H9 (cell line): ENCODE measurements around the gene STIMATE. TPM values are rescaled to one million over a fixed set of nuclear protein-coding genes. Genes with fewer than 3 reads are reported as not detected.

Experiments
- DNase-seq: peaks from one replicate; pipeline ENCODE4 v3.0.0-alpha.2; 2017
- H2AFZ ChIP-seq: one replicate; pipeline ENCODE4 v1.6.1; 2013; ENCODE audit warnings: mild to moderate bottlenecking, low read length, control low read depth, moderate library complexity
- H2AK5ac ChIP-seq: 2 replicates; pipeline ENCODE4 v1.6.1; 2013; ENCODE audit warnings: low read length, control low read depth, mixed read lengths; ENCODE audit not compliant: insufficient read length
- H2BK120ac ChIP-seq: one replicate; pipeline ENCODE4 v1.6.1; 2013; ENCODE audit warnings: low read depth, mild to moderate bottlenecking, low read length, control low read depth, inconsistent platforms; ENCODE audit not compliant: poor library complexity, severe bottlenecking
- H2BK12ac ChIP-seq: 2 replicates; pipeline ENCODE4 v1.6.1; 2013; ENCODE audit warnings: low read length, control low read depth, mixed read lengths, low read depth; ENCODE audit not compliant: insufficient read length
- H2BK15ac ChIP-seq: 2 replicates; pipeline ENCODE4 v1.6.1; 2013; ENCODE audit warnings: low read depth, low read length, control low read depth
- H2BK20ac ChIP-seq: one replicate; pipeline ENCODE4 v1.6.1; 2013; ENCODE audit warnings: low read depth, mild to moderate bottlenecking, low read length, control low read depth, inconsistent platforms; ENCODE audit not compliant: poor library complexity, severe bottlenecking
- H2BK5ac ChIP-seq: 2 replicates; pipeline ENCODE4 v1.6.1; 2013; ENCODE audit warnings: low read length, control low read depth, mixed read lengths; ENCODE audit not compliant: insufficient read length
- H3K14ac ChIP-seq: 2 replicates; pipeline ENCODE4 v1.6.1; 2013; ENCODE audit warnings: low read length, control low read depth; ENCODE audit not compliant: insufficient read depth
- H3K18ac ChIP-seq: 2 replicates; pipeline ENCODE4 v1.6.1; 2013; ENCODE audit warnings: low read depth, mild to moderate bottlenecking, mixed read lengths, low read length, control low read depth; ENCODE audit not compliant: insufficient read length
- H3K23ac ChIP-seq: 2 replicates; pipeline ENCODE4 v1.6.1; 2013; ENCODE audit warnings: low read length, control low read depth, mixed read lengths, low read depth; ENCODE audit not compliant: insufficient read length
- H3K23me2 ChIP-seq: 2 replicates; pipeline ENCODE4 v1.6.1; 2013; ENCODE audit warnings: low read depth, mild to moderate bottlenecking, mixed read lengths, low read length, control low read depth; ENCODE audit not compliant: insufficient read length, poor library complexity, severe bottlenecking
- H3K27ac ChIP-seq: 2 replicates; pipeline ENCODE4 v1.5.1; 2013; ENCODE audit warnings: low read length, control low read depth, mixed read lengths, low read depth; ENCODE audit not compliant: insufficient read length
- H3K27me3 ChIP-seq: 2 replicates; pipeline ENCODE4 v1.6.1; 2013; ENCODE audit warnings: low read length, control low read depth, inconsistent platforms; ENCODE audit not compliant: insufficient read depth
- H3K4ac ChIP-seq: 2 replicates; pipeline ENCODE4 v1.6.1; 2013; ENCODE audit warnings: low read depth, mild to moderate bottlenecking, control low read depth, inconsistent platforms, low read length, moderate library complexity
- H3K4me1 ChIP-seq: 2 replicates; pipeline ENCODE4 v1.6.1; 2013; ENCODE audit warnings: low read length, control low read depth, inconsistent platforms; ENCODE audit not compliant: insufficient read depth
- H3K4me2 ChIP-seq: 2 replicates; pipeline ENCODE4 v1.6.1; 2013; ENCODE audit warnings: low read length, control low read depth, mixed read lengths; ENCODE audit not compliant: insufficient read length, insufficient read depth
- H3K56ac ChIP-seq: 2 replicates; pipeline ENCODE4 v1.6.1; 2013; ENCODE audit warnings: low read depth, mild to moderate bottlenecking, mixed read lengths, low read length, control low read depth; ENCODE audit not compliant: insufficient read length
- H3K79me1 ChIP-seq: 2 replicates; pipeline ENCODE4 v1.6.1; 2013; ENCODE audit warnings: low read depth, mild to moderate bottlenecking, moderate library complexity, low read length, control low read depth, inconsistent platforms; ENCODE audit not compliant: insufficient read depth, poor library complexity, severe bottlenecking
- H3K79me2 ChIP-seq: 2 replicates; pipeline ENCODE4 v1.6.1; 2013; ENCODE audit warnings: low read length, control low read depth, inconsistent platforms; ENCODE audit not compliant: insufficient read depth
- H3K9ac ChIP-seq: 2 replicates; pipeline ENCODE4 v1.6.1; 2013; ENCODE audit warnings: low read length, control low read depth, mixed read lengths; ENCODE audit not compliant: insufficient read length; ENCODE audit errors: extremely low read depth
- H3K9me3 ChIP-seq: one replicate; pipeline ENCODE4 v1.6.1; 2013; ENCODE audit warnings: low read depth, low read length, inconsistent platforms; ENCODE audit not compliant: control insufficient read depth
- H3T11ph ChIP-seq: one replicate; pipeline ENCODE4 v1.6.1; 2013; ENCODE audit warnings: mild to moderate bottlenecking, low read length, control low read depth, inconsistent platforms
- H4K20me1 ChIP-seq: one replicate; pipeline ENCODE4 v1.6.1; 2013; ENCODE audit not compliant: control insufficient read depth, insufficient read length, insufficient read depth
- H4K5ac ChIP-seq: 2 replicates; pipeline ENCODE4 v1.6.1; 2013; ENCODE audit warnings: low read depth, mild to moderate bottlenecking, mixed read lengths, low read length, control low read depth; ENCODE audit not compliant: insufficient read length
- H4K8ac ChIP-seq: replicated peaks from 2 replicates; pipeline ENCODE4 v1.6.1; 2013; ENCODE audit warnings: low read length, control low read depth, mixed read lengths, low read depth; ENCODE audit not compliant: insufficient read length
- H4K91ac ChIP-seq: 2 replicates; pipeline ENCODE4 v1.6.1; 2013; ENCODE audit warnings: low read depth, mild to moderate bottlenecking, moderate library complexity, mixed read lengths, low read length, control low read depth; ENCODE audit not compliant: insufficient read length
- H3K27ac Mint-ChIP-seq, 3 experiments: 2 replicates in 2 of 3; 3 replicates in 1 of 3; pipeline ENCODE4 v1.8.0; 2020 to 2021; ENCODE audit warnings: mixed read lengths in 3 of 3, mild to moderate bottlenecking in 1 of 3, moderate library complexity in 1 of 3
- H3K27me3 Mint-ChIP-seq: 2 replicates; pipeline ENCODE4 v1.8.0; 2021; ENCODE audit warnings: low read depth, mild to moderate bottlenecking, moderate library complexity, mixed read lengths
- H3K36me3 Mint-ChIP-seq, 3 experiments: 2 replicates in 2 of 3; 3 replicates in 1 of 3; pipeline ENCODE4 v1.8.0; 2020 to 2021; ENCODE audit warnings: low read depth in 3 of 3, mixed read lengths in 3 of 3; ENCODE audit not compliant: insufficient read depth in 1 of 3
- H3K4me1 Mint-ChIP-seq, 2 experiments: 2 replicates each; pipeline ENCODE4 v1.8.0; 2020; ENCODE audit warnings: mixed read lengths in 2 of 2
- H3K4me3 Mint-ChIP-seq, 2 experiments: 2 replicates in 1 of 2; 3 replicates in 1 of 2; pipeline ENCODE4 v1.8.0; 2020 to 2021; ENCODE audit warnings: mild to moderate bottlenecking in 2 of 2, mixed read lengths in 2 of 2, moderate library complexity in 1 of 2
- H3K9me3 Mint-ChIP-seq, 2 experiments: 2 replicates in 1 of 2; 3 replicates in 1 of 2; pipeline ENCODE4 v1.8.0; 2020; ENCODE audit warnings: mild to moderate bottlenecking in 2 of 2, mixed read lengths in 2 of 2, moderate library complexity in 1 of 2
- CTCF ChIP-seq: fragments of 200-600 bp; sonication (generic); conservative IDR thresholded peaks from 3 replicates; pipeline ENCODE4 v1.8.0; 2021; ENCODE audit warnings: antibody characterized with exemption, mild to moderate bottlenecking
- WGBS: extraction: QIAGEN DNeasy Blood & Tissue Kit; methylation state at CpG from one replicate; pipeline ENCODE4 v1.1.7; 2013; ENCODE audit warnings: missing lambda C conversion rate, low lambda C conversion rate, mixed read lengths; ENCODE audit not compliant: insufficient read length; ENCODE audit errors: extremely low coverage; 5-methylcytosine and 5-hydroxymethylcytosine counted together
- total RNA-seq: library from RNA; stranded (reverse); gene quantifications from 2 replicates; pipeline ENCODE4 v1.2.1, GENCODE V29; 2021

Gene STIMATE
- total RNA-seq, 1 experiment from 2014 or later, result 25.6 TPM

- H4K8ac ChIP-seq, result no peak overlapping the region
- H4K5ac ChIP-seq, result no peak overlapping the region
Observed at GRCh38 chr3:52891164-52891563, 6.2 kb downstream of the STIMATE start.

More at GRCh38 chr3:52891164-52891563, 6.2 kb downstream of the STIMATE start:
- H3K27ac ChIP-seq, result no peak overlapping the region
- H3K9me3 ChIP-seq, result no peaks in the 10 kb centered on the region
- H3K9me3 Mint-ChIP-seq, result no peaks in the 10 kb centered on the region
- no peak overlapping the region for H3K4ac ChIP-seq
- H2BK12ac ChIP-seq, result no peak overlapping the region
- no peak overlapping the region; a peak in 1 of 7 replicates for H3K27ac Mint-ChIP-seq
- no peak overlapping the region for H2AK5ac ChIP-seq
- no CpG with 5 or more reads among the region's 9 CpGs for WGBS
- no peak overlapping the region for H2BK120ac ChIP-seq
- H3K56ac ChIP-seq, result no peak overlapping the region
- no peaks in the 10 kb centered on the region for H3K27me3 ChIP-seq
- H3K27me3 Mint-ChIP-seq, result no peaks in the 10 kb centered on the region; the same call in 1 of the 2 replicates
- H3K4me1 Mint-ChIP-seq, result peaks cover 5 to 8% of the 10 kb centered on the region in 2 experiments
- peaks cover 15% of the 10 kb centered on the region for H3K79me1 ChIP-seq
- no peak overlapping the region for H4K91ac ChIP-seq
- H3K4me2 ChIP-seq, result no peak overlapping the region
- peaks cover 0 to 11% (median 11%) of the 10 kb centered on the region in 3 experiments; a peak in 4 of 7 replicates for H3K36me3 Mint-ChIP-seq
- H3K23ac ChIP-seq, result no peak overlapping the region
- no peak for TF ChIP-seq CTCF
- no peak overlapping the region for H3K14ac ChIP-seq
- no peak overlapping the region for H3T11ph ChIP-seq
- no peaks in the 10 kb centered on the region for H3K23me2 ChIP-seq
- H2AFZ ChIP-seq, result no peak overlapping the region
- no peaks in the 10 kb centered on the region for H4K20me1 ChIP-seq
- no peak overlapping the region for H2BK15ac ChIP-seq
- H3K9ac ChIP-seq, result no peak overlapping the region
- H3K4me1 ChIP-seq, result no peaks in the 10 kb centered on the region; the same call in 1 of the 2 replicates
- no peak overlapping the region for H3K4me3 Mint-ChIP-seq
- H2BK20ac ChIP-seq, result no peak overlapping the region
- no peak for DNase-seq
- H2BK5ac ChIP-seq, result no peak overlapping the region
- H3K18ac ChIP-seq, result no peak overlapping the region
- peaks cover 3% of the 10 kb centered on the region; the same call in 1 of the 2 replicates for H3K79me2 ChIP-seq
